ENCODE results near the gene RPS29. TPM values are rescaled to one million over a fixed set of nuclear protein-coding genes. Genes with fewer than 3 reads are reported as not detected.
A peak's percentile ranks its signal among the peaks of the same experiment; 100 is the strongest.

RPS29 gene
- total RNA-seq, 1 experiment from 2014 or later, result 3,604 TPM

- DNase-seq (ENCODE audit: low read depth), result no peak
Measured at GRCh38 chr14:49551569-49551968, 34.6 kb downstream of the RPS29 start.

GRCh38 chr14:49550286-49551184 is 35.6 kb downstream of the RPS29 start:
- no peak for DNase-seq (ENCODE audit: low read depth)

- peak; percentile 22 for DNase-seq (ENCODE audit: low read depth)
Measured at GRCh38 chr14:49549881-49550280, 36.3 kb downstream of the RPS29 start.

GRCh38 chr14:49549446-49549845 is 36.7 kb downstream of the RPS29 start:
- no peak for DNase-seq (ENCODE audit: low read depth)

GRCh38 chr14:49546766-49547165 is 39.4 kb downstream of the RPS29 start:
- no peak for DNase-seq (ENCODE audit: low read depth)

- no peak for DNase-seq (ENCODE audit: low read depth)
Measured at GRCh38 chr14:49545716-49546115, 40.5 kb downstream of the RPS29 start.

- DNase-seq (ENCODE audit: low read depth), result peak; percentile 23
Measured at GRCh38 chr14:49545071-49545470, 41.1 kb downstream of the RPS29 start.

- no peak for DNase-seq (ENCODE audit: low read depth)
Measured at GRCh38 chr14:49541049-49541448, 45.1 kb downstream of the RPS29 start.

- no peak for DNase-seq (ENCODE audit: low read depth)
Measured at GRCh38 chr14:49538852-49539251, 47.3 kb downstream of the RPS29 start.

Other genes starting within 250 kb of the RPS29 start
- 48.5 and 51.2 TPM in 2 replicates for gene LRR1, start 12.6 kb upstream of the RPS29 start, total RNA-seq (2014; rRNA removed; shearing (Covaris generic))
- gene RPL36AL, start 34.2 kb upstream of the RPS29 start, total RNA-seq (2014; rRNA removed; shearing (Covaris generic)), result 257 and 377 TPM in 2 replicates
- 73.3 and 86.8 TPM in 2 replicates for gene MGAT2, start 34.4 kb upstream of the RPS29 start, total RNA-seq (2014; rRNA removed; shearing (Covaris generic))
- 37.4 and 41.1 TPM in 2 replicates for gene DNAAF2, start 48.9 kb upstream of the RPS29 start, total RNA-seq (2014; rRNA removed; shearing (Covaris generic))
- gene POLE2, start 101.8 kb upstream of the RPS29 start, total RNA-seq (2014; rRNA removed; shearing (Covaris generic)), result 47.0 and 60.2 TPM in 2 replicates
- gene KLHDC1, start 106.7 kb upstream of the RPS29 start, total RNA-seq (2014; rRNA removed; shearing (Covaris generic)), result 0.33 and 0.51 TPM in 2 replicates
- 41.5 and 42.5 TPM in 2 replicates for gene KLHDC2, start 181.8 kb upstream of the RPS29 start, total RNA-seq (2014; rRNA removed; shearing (Covaris generic))

Measured in Daoy (cell line).